ENCODE results near the gene RFC4. TPM values are rescaled to one million over a fixed set of nuclear protein-coding genes. Genes with fewer than 3 reads are reported as not detected.

The RFC4 gene
- total and polyA plus RNA-seq, 2 of the 13 experiments (the other 11 are each of a cell fraction or from before 2014, with no cell fraction given), result 18.5 to 103 TPM

- peak; percentile 70; the same call in 1 of the 2 replicates for TF ChIP-seq HOXA3 (CRISPR knock-in tag; IDR thresholded peaks at IDR 0.05)
- peak; percentile 47 for TF ChIP-seq TFDP2 (CRISPR knock-in tag; IDR thresholded peaks at IDR 0.05)
- peak; percentile 51; the same call in 1 of the 2 replicates for TF ChIP-seq ZNF362 (CRISPR knock-in tag; IDR thresholded peaks at IDR 0.05; ENCODE audit: borderline replicate concordance)
- no peak for TF ChIP-seq NKX3-1 (CRISPR knock-in tag; IDR thresholded peaks at IDR 0.05)
- 0 out of 2 replicates have a peak, but pooled peaks have one; percentile 21 for TF ChIP-seq SPEN (CRISPR knock-in tag; IDR thresholded peaks at IDR 0.05; ENCODE audit: low read depth)
- TF ChIP-seq ZNF75D (CRISPR knock-in tag; IDR thresholded peaks at IDR 0.05; ENCODE audit: borderline replicate concordance), result no peak
- TF ChIP-seq ZNF343 (CRISPR knock-in tag; IDR thresholded peaks at IDR 0.05), result peak; percentile 50; the same call in 1 of the 2 replicates
- peak; percentile 79; the same call in 1 of the 2 replicates for TF ChIP-seq ZFP37 (CRISPR knock-in tag; IDR thresholded peaks at IDR 0.05; ENCODE audit: borderline replicate concordance)
- peak; percentile 88; the same call in 1 of the 2 replicates for TF ChIP-seq DNMT3B (CRISPR knock-in tag; conservative IDR thresholded peaks at IDR 0.05)
- peak in 1 of 2 experiments; percentile 66; a peak in 1 of 4 replicates for TF ChIP-seq HMGXB4 (CRISPR knock-in tag; IDR thresholded peaks at IDR 0.05; ENCODE audit: borderline replicate concordance in 1 of 2, low read depth in 1 of 2)
- TF ChIP-seq TFDP1 (CRISPR knock-in tag; IDR thresholded peaks at IDR 0.05; ENCODE audit: borderline replicate concordance), result peak; percentile 70; the same call in 1 of the 2 replicates
- TF ChIP-seq MXD3 (CRISPR knock-in tag; IDR thresholded peaks at IDR 0.05), result no peak
- peak; percentile 69; the same call in 1 of the 2 replicates for TF ChIP-seq PITX1 (CRISPR knock-in tag; IDR thresholded peaks at IDR 0.05)
- peak; percentile 52 for TF ChIP-seq ZNF644 (CRISPR knock-in tag; IDR thresholded peaks at IDR 0.05; ENCODE audit: low read depth)
- TF ChIP-seq ZNF703 (CRISPR knock-in tag; IDR thresholded peaks at IDR 0.05; ENCODE audit: borderline replicate concordance), result no peak
- 0 out of 2 replicates have a peak, but pooled peaks have one; percentile 38 for TF ChIP-seq KMT2B (CRISPR knock-in tag; IDR thresholded peaks at IDR 0.05)
- TF ChIP-seq ZNF607 (CRISPR knock-in tag; IDR thresholded peaks at IDR 0.05; ENCODE audit: borderline replicate concordance), result 0 out of 2 replicates have a peak, but pooled peaks have one; percentile 25
- TF ChIP-seq ZNF224 (CRISPR knock-in tag; IDR thresholded peaks at IDR 0.05), result 0 out of 2 replicates have a peak, but pooled peaks have one; percentile 54
- TF ChIP-seq HDAC1 (CRISPR knock-in tag; IDR thresholded peaks at IDR 0.05), result peak; percentile 44; the same call in 1 of the 2 replicates
- TF ChIP-seq MEIS1 (CRISPR knock-in tag; IDR thresholded peaks at IDR 0.05; ENCODE audit: borderline replicate concordance), result 0 out of 2 replicates have a peak, but pooled peaks have one; percentile 72
- TF ChIP-seq TBX2 (CRISPR knock-in tag; IDR thresholded peaks at IDR 0.05; ENCODE audit: borderline replicate concordance), result peak; percentile 61; the same call in 1 of the 2 replicates
These were observed 60.3 kb downstream of the RFC4 start (continued) for GRCh38 chr3:186746008-186746407.

All from HepG2 (cell line).